ENCODE measurements around the gene STK32C. TPM values are rescaled to one million over a fixed set of nuclear protein-coding genes. Genes with fewer than 3 reads are reported as not detected.
"Not testable (repeated sequence)": the region's sequence is repeated elsewhere in the genome, so short reads cannot be mapped to it uniquely, and the experiment has no call there.

STK32C gene
- total and polyA plus RNA-seq, 2 experiments from 2014 or later = 17.5 to 23.8 TPM

DNA sequence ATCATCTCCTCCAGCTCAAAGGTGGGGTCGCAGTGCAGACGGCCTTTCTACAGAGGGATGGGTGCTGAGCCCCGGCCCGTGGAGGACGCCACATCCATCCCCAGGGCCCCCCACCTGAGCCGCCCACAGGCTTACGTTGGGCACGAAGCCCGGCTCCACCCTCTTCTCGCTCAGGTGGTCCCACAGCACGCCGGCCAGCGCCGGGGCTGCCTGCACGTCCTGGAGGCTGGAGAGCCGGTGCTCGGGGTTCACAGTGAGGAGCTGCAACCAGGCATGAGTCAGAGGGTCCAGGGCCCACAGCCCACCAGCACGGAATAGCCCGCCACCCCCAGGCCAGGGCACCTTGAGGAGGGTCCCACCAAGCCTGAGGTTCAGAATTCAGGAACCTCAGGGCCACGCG, 85.0 kb downstream of the STK32C start:
- H3K36me3 ChIP-seq = no peaks in the 10 kb centered on the region
- no peaks in the 10 kb centered on the region for H3K4me1 ChIP-seq (ENCODE audit: low read depth)
- no peak for DNase-seq (ENCODE audit: low read depth in 1 of 2, low spot score in 1 of 2)
- H3K4me3 ChIP-seq = no peak overlapping the region
- no peaks in the 10 kb centered on the region for H3K27me3 ChIP-seq
- no peaks in the 10 kb centered on the region for H3K9me3 ChIP-seq (ENCODE audit: low read depth)
- TF ChIP-seq, protein P1, sequence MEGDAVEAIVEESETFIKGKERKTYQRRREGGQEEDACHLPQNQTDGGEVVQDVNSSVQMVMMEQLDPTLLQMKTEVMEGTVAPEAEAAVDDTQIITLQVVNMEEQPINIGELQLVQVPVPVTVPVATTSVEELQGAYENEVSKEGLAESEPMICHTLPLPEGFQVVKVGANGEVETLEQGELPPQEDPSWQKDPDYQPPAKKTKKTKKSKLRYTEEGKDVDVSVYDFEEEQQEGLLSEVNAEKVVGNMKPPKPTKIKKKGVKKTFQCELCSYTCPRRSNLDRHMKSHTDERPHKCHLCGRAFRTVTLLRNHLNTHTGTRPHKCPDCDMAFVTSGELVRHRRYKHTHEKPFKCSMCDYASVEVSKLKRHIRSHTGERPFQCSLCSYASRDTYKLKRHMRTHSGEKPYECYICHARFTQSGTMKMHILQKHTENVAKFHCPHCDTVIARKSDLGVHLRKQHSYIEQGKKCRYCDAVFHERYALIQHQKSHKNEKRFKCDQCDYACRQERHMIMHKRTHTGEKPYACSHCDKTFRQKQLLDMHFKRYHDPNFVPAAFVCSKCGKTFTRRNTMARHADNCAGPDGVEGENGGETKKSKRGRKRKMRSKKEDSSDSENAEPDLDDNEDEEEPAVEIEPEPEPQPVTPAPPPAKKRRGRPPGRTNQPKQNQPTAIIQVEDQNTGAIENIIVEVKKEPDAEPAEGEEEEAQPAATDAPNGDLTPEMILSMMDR (IDR thresholded peaks at IDR 0.05; ENCODE audit: low read depth, low read length) = no peak
- no peak overlapping the region for H3K27ac ChIP-seq

DNA sequence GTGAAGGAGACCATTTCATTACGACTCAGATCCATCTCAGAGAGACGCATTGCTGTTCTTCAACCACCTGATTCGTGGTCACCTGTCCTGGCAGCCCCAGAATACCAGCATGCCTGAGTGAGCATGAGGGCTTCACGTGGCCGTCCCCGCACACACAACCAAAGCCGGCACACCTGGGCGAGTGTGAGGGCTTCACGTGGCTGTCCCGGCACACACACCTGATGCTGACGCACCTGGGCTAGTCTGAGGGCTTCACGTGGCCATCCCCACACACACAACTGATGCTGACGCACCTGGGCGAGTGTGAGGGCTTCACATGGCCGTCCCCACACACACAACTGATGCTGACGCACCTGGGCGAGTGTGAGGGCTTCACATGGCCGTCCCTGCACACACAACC, 86.8 kb downstream of the STK32C start:
- H3K36me3 ChIP-seq; H3K27me3 ChIP-seq; H3K9me3 ChIP-seq (ENCODE audit: low read depth); H3K4me1 ChIP-seq (ENCODE audit: low read depth); H3K4me3 ChIP-seq; H3K27ac ChIP-seq; DNase-seq (ENCODE audit: low read depth in 1 of 2, low spot score in 1 of 2): not testable (repeated sequence)

DNA sequence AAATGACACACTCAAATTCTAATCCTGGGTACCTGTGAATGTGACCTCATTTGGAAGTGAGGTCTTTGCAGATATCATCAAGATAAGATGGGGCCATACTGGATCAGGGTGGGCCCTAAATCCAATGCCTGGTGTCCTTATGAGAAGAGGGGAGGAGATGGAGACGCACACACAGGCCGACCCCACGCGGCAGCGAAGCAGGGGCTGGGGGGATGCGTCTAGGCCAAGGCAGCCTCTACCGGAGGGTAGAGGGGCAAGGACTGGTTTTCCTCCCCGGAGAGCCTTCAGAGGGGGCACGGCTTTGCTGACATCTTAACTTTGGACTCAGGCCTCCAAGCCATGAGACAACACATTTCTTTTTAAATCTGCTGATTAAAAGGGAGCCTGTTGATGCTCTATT, 87.7 kb downstream of the STK32C start:
- Histone ChIP-seq H3K36me3 (no peaks in the 10 kb centered on the region), H3K4me1 (ENCODE audit: low read depth) (no peaks in the 10 kb centered on the region), H3K27me3 (no peaks in the 10 kb centered on the region), H3K27ac (no peak overlapping the region), H3K9me3 (ENCODE audit: low read depth) (no peaks in the 10 kb centered on the region), H3K4me3 (no peak overlapping the region)
- no peak for DNase-seq (ENCODE audit: low read depth in 1 of 2, low spot score in 1 of 2)
- TF ChIP-seq, protein P1 (IDR thresholded peaks at IDR 0.05; ENCODE audit: low read depth, low read length) = no peak

DNA sequence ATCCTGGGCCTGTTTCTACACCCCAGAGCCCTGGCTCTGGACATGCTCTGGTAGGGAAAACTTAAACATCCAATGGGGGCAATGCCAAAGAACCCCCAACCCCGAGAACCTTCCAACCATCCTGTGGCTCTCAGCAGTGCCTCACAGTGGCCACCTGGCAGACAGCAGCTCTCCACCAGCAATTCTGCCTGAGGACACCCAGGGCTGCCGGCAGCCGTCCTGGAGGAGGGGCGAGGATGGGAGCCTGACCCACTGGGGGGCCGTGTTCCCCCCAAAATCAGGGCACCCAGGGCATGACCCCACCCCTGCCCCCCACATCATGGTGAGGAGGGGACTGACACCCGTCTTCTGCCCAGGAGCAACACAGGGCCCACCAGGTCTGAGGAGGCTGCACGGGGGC, 88.3 kb downstream of the STK32C start:
- TF ChIP-seq, protein P1 (IDR thresholded peaks at IDR 0.05; ENCODE audit: low read depth, low read length) = peak; percentile 25
- no peak for DNase-seq (ENCODE audit: low read depth in 1 of 2, low spot score in 1 of 2)
- Histone ChIP-seq H3K4me1 (ENCODE audit: low read depth) (no peaks in the 10 kb centered on the region), H3K27me3 (no peaks in the 10 kb centered on the region), H3K4me3 (no peak overlapping the region), H3K9me3 (ENCODE audit: low read depth) (no peaks in the 10 kb centered on the region), H3K36me3 (no peaks in the 10 kb centered on the region), H3K27ac (no peak overlapping the region)

DNA sequence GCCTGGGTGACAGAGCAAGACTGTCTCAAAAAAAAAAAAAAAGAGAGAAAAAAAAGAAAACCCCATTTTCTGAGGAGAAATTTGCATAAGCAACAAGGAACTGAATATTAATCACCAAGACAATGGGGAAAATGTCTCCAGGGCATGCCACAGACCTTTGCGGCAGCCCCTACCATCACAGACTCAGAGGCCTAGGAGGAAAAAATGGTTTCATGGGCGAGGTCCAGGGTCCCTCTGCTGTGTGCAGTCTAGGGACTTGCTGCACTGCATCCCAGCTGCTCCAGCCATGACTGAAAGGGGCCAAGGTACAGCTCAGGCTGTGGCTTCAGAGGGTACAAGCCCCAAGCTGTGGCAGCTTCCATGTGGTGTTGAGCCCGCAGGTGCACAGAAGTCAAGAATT, 91.3 kb downstream of the STK32C start:
- not testable (repeated sequence) for H3K36me3 ChIP-seq; DNase-seq (ENCODE audit: low read depth in 1 of 2, low spot score in 1 of 2); H3K4me3 ChIP-seq; H3K27me3 ChIP-seq; H3K9me3 ChIP-seq (ENCODE audit: low read depth); H3K4me1 ChIP-seq (ENCODE audit: low read depth); H3K27ac ChIP-seq

DNA sequence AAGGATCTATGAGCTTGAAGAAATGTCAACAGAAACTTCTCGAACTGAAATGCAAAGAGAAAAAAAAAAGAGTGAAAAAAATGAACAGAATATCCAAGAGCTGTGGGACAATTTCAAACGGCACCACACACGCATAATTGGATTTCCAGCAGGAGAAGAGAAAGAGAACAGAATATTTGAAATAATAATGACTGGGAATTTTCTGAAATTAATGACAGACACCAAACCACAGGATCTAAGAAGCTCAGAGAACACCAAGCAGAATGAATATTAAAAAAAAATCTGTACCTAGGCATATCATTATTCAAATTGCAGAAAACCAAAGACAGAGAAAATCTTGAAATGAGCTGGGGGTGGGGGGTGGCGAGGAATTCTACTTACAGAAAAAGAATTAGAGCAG, 93.8 kb downstream of the STK32C start:
- Histone ChIP-seq H3K4me1 (ENCODE audit: low read depth) (no peaks in the 10 kb centered on the region), H3K4me3 (no peak overlapping the region), H3K27ac (no peak overlapping the region), H3K36me3 (no peaks in the 10 kb centered on the region), H3K9me3 (ENCODE audit: low read depth) (no peaks in the 10 kb centered on the region), H3K27me3 (no peaks in the 10 kb centered on the region)
- no peak for DNase-seq (ENCODE audit: low read depth in 1 of 2, low spot score in 1 of 2)
- TF ChIP-seq, protein P1 (IDR thresholded peaks at IDR 0.05; ENCODE audit: low read depth, low read length) = no peak

DNA sequence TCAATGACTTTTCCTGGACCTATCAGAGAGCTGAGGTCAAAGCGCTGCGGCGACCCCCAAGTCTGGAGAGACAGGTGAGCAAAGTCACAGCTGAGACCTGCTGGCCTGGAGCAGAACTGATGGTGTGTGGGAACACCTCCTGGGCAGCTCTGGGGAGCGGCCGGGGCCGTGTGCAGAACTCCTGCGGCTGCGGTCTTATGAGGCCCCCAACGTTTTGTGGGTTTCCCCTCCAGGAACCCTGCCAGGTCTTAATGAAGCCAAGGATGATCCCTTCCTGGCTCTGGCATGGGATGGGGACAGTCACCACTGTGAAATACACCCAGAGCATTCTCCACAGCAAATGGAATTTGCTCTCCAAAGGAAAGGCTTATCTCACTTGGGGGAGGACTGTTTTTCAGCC, 94.9 kb downstream of the STK32C start:
- Histone ChIP-seq H3K9me3 (ENCODE audit: low read depth) (no peaks in the 10 kb centered on the region), H3K27me3 (no peaks in the 10 kb centered on the region), H3K36me3 (no peaks in the 10 kb centered on the region), H3K4me3 (no peak overlapping the region), H3K4me1 (ENCODE audit: low read depth) (peaks cover 4% of the 10 kb centered on the region), H3K27ac (no peak overlapping the region)
- DNase-seq (ENCODE audit: low read depth in 1 of 2, low spot score in 1 of 2) = no peak
- TF ChIP-seq, protein P1 (IDR thresholded peaks at IDR 0.05; ENCODE audit: low read depth, low read length) = no peak
